GM20431 (cell line): ENCODE data around the gene COL27A1.
"Not testable (repeated sequence)": the region's sequence is repeated elsewhere in the genome, so short reads cannot be mapped to it uniquely, and the experiment has no call there.

Experiments
- in situ Hi-C: fragments of 300-500 bp; cut with MseI, MboI; formaldehyde crosslinking; loops from one replicate; pipeline ENCODE4 v1.15.0; 2020; ENCODE audit warnings: low sequenced_read_pairs; ENCODE audit not compliant: unreplicated experiment

Gene COL27A1

GRCh38 chr9:114178076-114178475 lies 22.7 kb downstream of the COL27A1 start:
- in situ Hi-C loops, result no loop called here

GRCh38 chr9:114178756-114179450 lies 23.6 kb downstream of the COL27A1 start:
- in situ Hi-C loops, result no loop called here

- in situ Hi-C loops, result no loop called here
Measured at GRCh38 chr9:114179516-114179915, 24.2 kb downstream of the COL27A1 start.

- in situ Hi-C loops, result no loop called here
Measured at GRCh38 chr9:114180696-114181606, 25.6 kb downstream of the COL27A1 start.

GRCh38 chr9:114181607-114182409 lies 26.5 kb downstream of the COL27A1 start:
- in situ Hi-C loops, result no loop called here

- in situ Hi-C loops, result no loop called here
Measured at GRCh38 chr9:114183006-114183405, 27.7 kb downstream of the COL27A1 start.

- in situ Hi-C loops, result no loop called here
Measured at GRCh38 chr9:114184071-114184470, 28.7 kb downstream of the COL27A1 start.

- in situ Hi-C loops, result no loop called here
Measured at GRCh38 chr9:114184866-114185265, 29.5 kb downstream of the COL27A1 start.

- in situ Hi-C loops, result no loop called here
Measured at GRCh38 chr9:114185570-114186490, 30.5 kb downstream of the COL27A1 start.

- in situ Hi-C loops, result no loop called here
Measured at GRCh38 chr9:114186605-114187289, 31.4 kb downstream of the COL27A1 start.

- in situ Hi-C loops, result no loop called here
Measured at GRCh38 chr9:114187827-114188226, 32.5 kb downstream of the COL27A1 start.

- in situ Hi-C loops, result no loop called here
Measured at GRCh38 chr9:114189823-114190562, 34.7 kb downstream of the COL27A1 start.

GRCh38 chr9:114190563-114190905 lies 35.2 kb downstream of the COL27A1 start:
- in situ Hi-C loops, result no loop called here

GRCh38 chr9:114191402-114191801 lies 36.1 kb downstream of the COL27A1 start:
- in situ Hi-C loops, result not testable (repeated sequence)

- in situ Hi-C loops, result no loop called here
Measured at GRCh38 chr9:114192539-114192938, 37.2 kb downstream of the COL27A1 start.

GRCh38 chr9:114193090-114193489 lies 37.8 kb downstream of the COL27A1 start:
- in situ Hi-C loops, result no loop called here

- in situ Hi-C loops, result no loop called here
Measured at GRCh38 chr9:114196117-114196516, 40.8 kb downstream of the COL27A1 start.

GRCh38 chr9:114196979-114197622 lies 41.8 kb downstream of the COL27A1 start:
- in situ Hi-C loops, result no loop called here
